GM19240 (cell line): ENCODE results near the gene ANKRD55.
A peak's percentile ranks its signal among the peaks of the same experiment; 100 is the strongest.
"Not testable (repeated sequence)": the region's sequence is repeated elsewhere in the genome, so short reads cannot be mapped to it uniquely, and the experiment has no call there.

Experiments
- DNase-seq: peaks from one replicate; pipeline ENCODE4 v3.0.0; 2011; ENCODE audit warnings: low spot score; ENCODE audit not compliant: insufficient read length

ANKRD55 gene

GRCh38 chr5:56169949-56170348, 63.2 kb downstream of the ANKRD55 start:
- no peak for DNase-seq

GRCh38 chr5:56169281-56169680, 63.8 kb downstream of the ANKRD55 start:
- DNase-seq: no peak

DNA sequence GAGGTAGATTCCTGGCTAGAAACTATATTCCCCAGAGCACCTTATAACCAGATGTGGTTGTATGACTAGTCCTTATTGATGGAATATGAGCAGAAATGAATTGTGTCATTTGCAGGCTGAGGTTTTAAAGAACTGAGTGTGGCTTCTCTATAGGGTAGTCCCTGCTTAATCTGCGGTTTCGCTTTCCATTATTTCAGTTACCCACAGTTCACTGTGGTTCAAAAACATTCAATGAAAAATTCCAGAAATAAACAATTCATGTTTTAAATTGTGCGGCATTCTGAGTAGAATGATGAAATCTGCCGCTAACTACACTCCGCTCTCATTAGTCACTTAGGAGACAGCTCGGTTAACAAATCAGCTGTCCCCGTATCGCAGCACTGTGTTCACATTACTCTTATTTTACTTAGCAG, 65.1 kb downstream of the ANKRD55 start:
- no peak for DNase-seq

DNA sequence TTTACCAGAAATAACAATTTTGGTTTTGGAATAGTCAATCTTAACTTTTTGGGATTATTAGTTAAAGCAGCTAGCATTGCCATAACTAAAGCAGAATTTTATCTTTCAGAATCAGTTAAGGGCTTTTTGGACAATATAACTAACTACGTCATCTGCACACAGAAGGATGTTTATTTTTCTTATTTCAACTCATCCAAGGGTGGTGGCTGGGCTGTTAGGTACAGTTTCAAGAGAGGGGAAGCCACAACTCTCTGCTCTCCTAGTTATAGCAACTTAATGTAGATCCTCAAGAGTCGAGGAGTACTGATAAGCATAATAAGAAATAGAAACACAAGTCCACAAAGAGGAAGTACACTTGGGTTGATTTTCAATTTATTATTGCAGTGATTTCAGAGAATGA, 65.6 kb downstream of the ANKRD55 start:
- no peak for DNase-seq

- no peak for DNase-seq
Measured at GRCh38 chr5:56166671-56167385, 66.3 kb downstream of the ANKRD55 start.

GRCh38 chr5:56164376-56164775, 68.8 kb downstream of the ANKRD55 start:
- DNase-seq: no peak

DNA sequence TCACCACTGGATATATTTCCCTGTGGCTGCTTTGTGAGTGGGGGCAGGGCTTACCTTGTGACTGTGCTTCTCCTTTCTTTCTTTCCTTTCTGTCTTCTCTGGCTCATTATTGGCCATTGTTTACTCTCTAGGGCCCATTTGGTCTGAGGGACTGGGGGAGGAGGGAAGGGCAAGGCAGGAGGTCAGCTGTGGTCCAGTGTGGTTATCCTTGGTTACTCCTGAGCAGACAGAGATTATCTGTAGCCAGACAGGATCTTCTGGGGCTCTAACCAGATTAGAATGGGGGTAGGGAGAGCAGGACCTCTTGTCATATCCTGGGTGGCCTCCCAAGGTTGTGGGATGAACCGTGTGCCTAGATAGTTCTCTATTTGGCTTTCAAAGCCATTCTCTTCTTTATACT, 71.2 kb downstream of the ANKRD55 start:
- DNase-seq: no peak

- no peak for DNase-seq
Measured at GRCh38 chr5:56161439-56161823, 71.7 kb downstream of the ANKRD55 start.

DNA sequence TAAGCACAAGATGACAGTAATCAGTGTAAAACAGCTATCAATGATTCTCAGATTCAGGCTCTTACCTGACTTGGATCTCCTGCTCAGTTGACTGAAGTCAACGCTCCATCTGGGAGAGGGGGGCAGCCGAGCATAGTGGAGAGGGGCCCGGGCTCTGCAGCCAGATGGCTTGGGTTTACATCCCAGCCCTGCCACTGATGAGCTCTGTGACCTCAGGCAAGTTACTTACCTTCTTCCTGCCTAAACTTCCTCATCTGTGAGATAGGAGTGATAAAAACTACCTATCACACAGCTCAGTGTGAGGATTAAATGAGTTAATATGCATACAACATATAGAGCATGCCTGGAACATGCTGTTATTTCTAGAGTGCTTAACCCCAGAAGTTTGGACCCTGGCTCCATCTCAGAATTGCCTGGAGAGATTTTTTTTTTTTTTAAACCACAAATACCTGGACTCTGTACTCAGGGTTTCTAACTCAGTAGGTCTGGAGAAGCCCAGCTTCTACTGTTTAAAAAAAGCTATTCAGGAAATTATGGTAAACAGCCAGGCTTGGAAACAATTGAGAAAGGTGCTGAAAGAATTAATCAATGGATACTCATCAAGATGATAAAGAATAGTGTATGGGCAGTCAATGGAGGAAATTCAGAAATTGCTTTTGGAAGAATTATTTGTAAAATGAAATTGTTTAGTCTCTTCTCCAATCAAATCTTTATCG, 72.2 kb downstream of the ANKRD55 start:
- no peak for DNase-seq

GRCh38 chr5:56159521-56159947, 73.6 kb downstream of the ANKRD55 start:
- DNase-seq: no peak

GRCh38 chr5:56158331-56158960, 74.7 kb downstream of the ANKRD55 start:
- DNase-seq: no peak

GRCh38 chr5:56157191-56157621, 75.9 kb downstream of the ANKRD55 start:
- DNase-seq: not testable (repeated sequence)

DNA sequence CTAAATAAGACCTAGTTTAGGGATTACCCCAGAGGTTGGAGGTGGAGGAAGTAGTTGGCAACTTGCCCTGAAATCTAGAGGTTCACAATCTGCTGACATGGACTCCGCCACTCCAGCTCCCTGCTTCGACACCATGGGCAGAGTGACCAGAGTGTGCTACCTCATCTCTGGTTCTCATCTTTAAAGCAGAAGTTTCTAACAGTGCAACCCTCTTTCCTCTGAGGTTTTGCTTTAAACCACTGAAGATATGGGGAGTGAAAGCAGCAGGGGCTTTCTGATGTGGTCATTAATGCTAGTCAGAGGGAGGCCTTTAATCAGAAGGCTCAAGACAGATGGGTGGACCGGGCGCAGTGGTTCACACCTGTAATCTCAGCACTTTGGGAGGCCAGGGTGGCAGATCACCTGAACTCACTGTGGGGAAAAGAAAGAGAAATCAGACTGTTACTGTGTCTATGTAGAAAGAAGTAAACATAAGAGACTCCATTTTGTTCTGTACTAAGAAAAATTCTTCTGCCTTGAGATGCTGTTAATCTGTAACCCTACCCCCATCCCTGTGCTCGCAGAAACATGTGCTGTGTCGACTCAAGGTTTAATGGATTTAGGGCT, 76.4 kb downstream of the ANKRD55 start:
- DNase-seq: not testable (repeated sequence)

DNA sequence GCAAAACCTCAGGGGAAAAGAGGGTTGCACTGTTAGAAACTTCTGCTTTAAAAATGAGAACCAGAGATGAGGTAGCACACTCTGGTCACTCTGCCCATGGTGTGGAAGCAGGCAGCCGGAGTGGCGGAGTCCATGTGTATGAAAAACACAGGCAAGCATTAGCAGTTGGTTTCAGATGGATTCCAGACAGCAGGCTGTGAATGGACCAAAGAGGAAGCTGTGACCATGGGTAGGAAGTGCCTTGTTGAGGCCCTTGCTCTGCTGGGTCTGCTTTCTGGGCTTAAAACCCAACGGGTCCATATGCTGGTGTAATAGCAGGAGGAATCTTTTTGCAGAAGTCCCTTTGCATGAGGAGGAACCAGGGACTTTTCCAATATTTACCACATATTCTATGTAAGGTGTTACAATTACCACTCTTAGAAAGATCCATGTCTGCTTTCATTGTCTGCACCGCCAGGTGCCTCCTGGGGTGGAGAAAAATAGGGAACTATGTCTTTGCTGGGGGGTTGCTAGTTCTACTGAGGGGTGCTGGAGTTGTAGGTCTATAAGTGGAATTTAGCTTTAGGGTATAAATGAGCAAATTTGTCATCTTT, 77.0 kb downstream of the ANKRD55 start:
- no peak for DNase-seq

GRCh38 chr5:56154732-56155484, 78.2 kb downstream of the ANKRD55 start:
- DNase-seq: no peak

- no peak for DNase-seq
Measured at GRCh38 chr5:56152437-56152836, 80.7 kb downstream of the ANKRD55 start.

DNA sequence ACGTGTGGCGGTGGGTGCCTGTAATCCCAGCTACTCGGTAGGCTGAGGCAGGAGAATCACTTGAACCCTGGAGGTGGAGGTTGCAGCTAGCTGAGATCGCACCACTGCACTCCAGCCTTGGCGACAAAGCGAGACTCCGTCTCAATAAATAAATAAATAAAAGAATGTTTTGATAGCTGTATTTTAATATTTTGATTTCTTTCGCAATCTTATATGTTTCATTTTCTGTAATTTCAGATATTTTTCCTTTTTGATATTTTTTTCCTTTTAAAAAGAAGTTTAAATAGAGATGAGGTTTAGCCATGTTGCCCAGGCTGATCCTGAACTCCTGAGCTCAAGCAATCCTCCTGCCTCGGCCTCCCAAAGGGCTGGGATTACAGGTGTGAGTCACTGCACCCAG, 82.4 kb downstream of the ANKRD55 start:
- DNase-seq: not testable (repeated sequence)

GRCh38 chr5:56148453-56148971, 84.6 kb downstream of the ANKRD55 start:
- peak; percentile 42 for DNase-seq

DNA sequence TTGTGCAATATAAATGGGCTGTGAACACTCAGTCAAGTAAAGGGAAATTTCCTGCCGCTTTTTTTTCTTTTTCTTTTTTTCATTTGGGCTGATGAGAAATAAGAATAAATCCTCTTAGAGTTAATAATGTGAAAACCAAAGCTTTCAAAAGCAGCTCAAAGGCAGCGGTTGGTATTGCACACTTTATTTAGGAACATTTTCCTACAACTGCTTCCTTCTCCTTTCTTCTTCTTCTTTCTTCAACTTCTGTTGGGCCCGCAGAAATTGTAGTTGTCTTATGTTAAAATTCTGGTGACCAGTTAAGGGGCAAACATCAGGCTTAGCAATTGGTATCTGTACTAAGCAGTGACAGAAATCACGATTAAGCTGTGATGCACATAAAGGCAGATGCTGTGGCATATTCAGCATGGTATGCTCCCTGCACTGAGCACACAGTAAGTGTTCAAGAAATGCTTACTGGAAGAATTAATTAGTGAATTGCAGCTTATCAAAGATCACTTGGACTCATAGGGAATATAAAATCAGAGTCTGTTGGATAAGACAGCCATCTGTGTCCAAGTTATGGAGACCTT, 85.4 kb downstream of the ANKRD55 start:
- DNase-seq: no peak

- DNase-seq: no peak
Measured at GRCh38 chr5:56147106-56147505, 86.0 kb downstream of the ANKRD55 start.
